ENCODE measurements around the gene TTC31. TPM values are rescaled to one million over a fixed set of nuclear protein-coding genes. Genes with fewer than 3 reads are reported as not detected.

The TTC31 gene
- total and polyA plus RNA-seq, 2 donors (not counting 1 experiment from before 2014, with no cell fraction given): 68.5 to 72.3 TPM

DNA sequence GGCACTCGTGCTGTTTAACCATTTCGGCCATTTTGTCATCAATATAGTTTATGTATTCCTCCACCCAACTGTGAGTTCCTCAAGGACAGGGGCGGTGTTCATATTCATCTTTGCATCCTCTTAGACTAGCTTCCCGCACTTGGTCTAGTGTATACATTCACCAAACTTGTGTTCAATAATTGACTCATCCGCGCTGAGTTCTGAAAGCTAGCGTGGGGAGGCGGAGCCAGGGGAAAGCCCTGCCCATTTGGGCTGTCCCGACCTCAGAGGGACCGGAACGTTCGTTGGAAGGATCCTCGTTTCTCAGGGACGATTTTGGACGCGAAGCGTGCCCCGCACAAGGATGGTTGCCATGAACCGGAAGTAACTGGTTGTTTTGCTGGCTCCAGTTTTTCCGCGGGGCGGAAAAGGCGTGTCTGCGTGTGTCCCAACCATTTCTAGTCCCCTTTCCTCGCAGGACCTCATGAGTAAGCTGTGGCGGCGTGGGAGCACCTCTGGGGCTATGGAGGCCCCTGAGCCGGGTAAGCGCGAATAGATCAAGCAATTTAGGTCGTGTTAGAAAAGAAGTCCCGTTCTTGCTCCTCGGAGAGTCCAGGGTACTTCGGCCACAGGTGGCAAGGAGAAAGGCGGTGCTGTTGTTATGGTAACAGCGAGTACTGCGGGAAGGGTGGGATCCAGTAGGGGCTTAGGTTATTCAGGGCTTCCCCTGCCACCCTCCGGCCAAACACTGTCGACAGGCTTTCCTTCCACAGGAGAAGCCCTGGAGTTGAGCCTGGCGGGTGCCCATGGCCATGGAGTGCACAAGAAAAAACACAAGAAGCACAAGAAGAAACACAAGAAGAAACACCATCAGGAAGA lies 28.0 kb upstream of the TTC31 start, which contains the start of gene INO80B:
INO80B (plus strand) TSS at position 434 of the 858 bp plus-strand sequence; CDS start at position 464, 30 bp downstream.
- WGBS (ENCODE audit: insufficient coverage): under 1% methylated on average over 36 of the region's 40 CpGs

More for the DNA sequence above, 28.0 kb upstream of the TTC31 start, which contains the start of gene INO80B:
- DNase-seq (peak; percentile 99), ATAC-seq (ENCODE audit: low read depth) (peak; percentile 47)
- Histone ChIP-seq H3K4me1 (ENCODE audit: control insufficient read depth in 2 of 2, insufficient read depth in 2 of 2, low read length in 2 of 2) (peaks cover 33 to 48% of the 10 kb centered on the region in 2 donors), H3K9ac (ENCODE audit: low read length) (peak within 1 kb of the TSS; percentile 70), H3K27ac (ENCODE audit: low read length in 2 of 2) (peak within 1 kb of the TSS; percentile 17 to 97), H2AFZ (ENCODE audit: insufficient read depth, low read depth, low read length, poor library complexity, severe bottlenecking) (peak within 1 kb of the TSS; percentile 67), H3K4me2 (replicated peaks; ENCODE audit: low read depth, low read length, poor library complexity, severe bottlenecking) (peak within 1 kb of the TSS; percentile 96), H4K20me1 (ENCODE audit: control insufficient read depth, insufficient read depth, low read length, poor library complexity, severe bottlenecking) (peaks cover 5% of the 10 kb centered on the region), H3K27me3 (replicated peaks in 1 of 4; ENCODE audit: control extremely low read depth in 1 of 4, control insufficient read depth in 3 of 4, insufficient read depth in 4 of 4, low read length in 3 of 4) (no peaks in the 10 kb centered on the region), H3K36me3 (replicated peaks in 1 of 2; ENCODE audit: control extremely low read depth in 1 of 2, control insufficient read depth in 1 of 2, extremely low read depth in 1 of 2, insufficient read depth in 2 of 2, low read length in 1 of 2) (peaks cover 0 to 4% of the 10 kb centered on the region in 2 experiments), H3K9me3 (ENCODE audit: control extremely low read depth in 1 of 3, control insufficient read depth in 2 of 3, insufficient read depth in 1 of 3, low read length in 2 of 3) (no peaks in the 10 kb centered on the region), H3K79me2 (ENCODE audit: control insufficient read depth, insufficient read depth, low read length) (peaks cover 22% of the 10 kb centered on the region), H3K4me3 (ENCODE audit: control extremely low read depth in 1 of 5, extremely low read depth in 1 of 5, insufficient read depth in 1 of 5, low read depth in 2 of 5, low read length in 4 of 5) (peak within 1 kb of the TSS; percentile 63 to 88 (median 77))
- peak within 1 kb of the TSS; percentile 94 for H3K4me3 Mint-ChIP-seq
- H3K27ac Mint-ChIP-seq: peak within 1 kb of the TSS; percentile 93
- peaks cover 57% of the 10 kb centered on the region for H3K4me1 Mint-ChIP-seq
- TF ChIP-seq, protein P1, sequence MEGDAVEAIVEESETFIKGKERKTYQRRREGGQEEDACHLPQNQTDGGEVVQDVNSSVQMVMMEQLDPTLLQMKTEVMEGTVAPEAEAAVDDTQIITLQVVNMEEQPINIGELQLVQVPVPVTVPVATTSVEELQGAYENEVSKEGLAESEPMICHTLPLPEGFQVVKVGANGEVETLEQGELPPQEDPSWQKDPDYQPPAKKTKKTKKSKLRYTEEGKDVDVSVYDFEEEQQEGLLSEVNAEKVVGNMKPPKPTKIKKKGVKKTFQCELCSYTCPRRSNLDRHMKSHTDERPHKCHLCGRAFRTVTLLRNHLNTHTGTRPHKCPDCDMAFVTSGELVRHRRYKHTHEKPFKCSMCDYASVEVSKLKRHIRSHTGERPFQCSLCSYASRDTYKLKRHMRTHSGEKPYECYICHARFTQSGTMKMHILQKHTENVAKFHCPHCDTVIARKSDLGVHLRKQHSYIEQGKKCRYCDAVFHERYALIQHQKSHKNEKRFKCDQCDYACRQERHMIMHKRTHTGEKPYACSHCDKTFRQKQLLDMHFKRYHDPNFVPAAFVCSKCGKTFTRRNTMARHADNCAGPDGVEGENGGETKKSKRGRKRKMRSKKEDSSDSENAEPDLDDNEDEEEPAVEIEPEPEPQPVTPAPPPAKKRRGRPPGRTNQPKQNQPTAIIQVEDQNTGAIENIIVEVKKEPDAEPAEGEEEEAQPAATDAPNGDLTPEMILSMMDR (IDR thresholded peaks at IDR 0.05): no peak
- TF ChIP-seq EZH2 (IDR thresholded peaks at IDR 0.05; ENCODE audit: borderline replicate concordance, insufficient read depth, low read depth, low read length, poor library complexity, severe bottlenecking): no peak
- intact Hi-C loops (cut with micrococcal nuclease): loop anchor here (1.0 to 5.0 kb wide), 8 partner anchors 15 to 278 kb away; partner anchors contain the start of genes AUP1, C2orf81, HTRA2 and MOB1A
- ChIA-PET POLR2A (interaction anchor here (0.5 to 6.0 kb wide), 11 partner anchors 11 to 1221 kb away, joined by 3 to 56 read pairs (median 3); partner anchors contain the start of genes AUP1, CCDC142, CCT7 and HTRA2), CTCF (interaction anchor here (0.5 to 5.7 kb wide), 14 partner anchors 10 to 631 kb away, joined by 3 to 54 read pairs (median 4); partner anchors contain the start of genes C2orf81, CCDC142, MOGS and MRPL53)
- H3K27me3 Mint-ChIP-seq: no peaks in the 10 kb centered on the region
- H3K9me3 Mint-ChIP-seq (ENCODE audit: insufficient read depth): no peaks in the 10 kb centered on the region
